Measurements from ENCODE around the gene KCNH1.

DNA sequence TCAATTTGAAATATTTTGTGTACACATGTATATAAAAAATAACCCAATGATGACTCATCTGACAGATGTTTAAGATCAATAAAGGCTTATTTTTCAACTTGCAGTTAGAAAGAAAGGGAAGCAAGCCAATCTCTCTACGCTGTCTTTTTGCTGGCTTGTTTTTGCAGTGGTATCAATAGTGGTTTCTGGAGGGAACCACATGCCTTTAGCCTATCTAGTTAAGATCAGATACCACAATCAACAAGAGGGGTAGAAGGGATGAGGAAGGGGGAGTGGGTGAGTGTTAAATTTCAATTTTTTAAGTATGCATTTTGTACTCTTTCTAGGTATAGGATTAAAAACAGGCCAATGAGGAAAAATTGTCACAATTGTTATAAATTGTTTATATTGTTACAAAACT is 276.2 kb downstream of the KCNH1 start:
- TF ChIP-seq POLR2AphosphoS5 (IDR thresholded peaks at IDR 0.05) = no peak
- TF ChIP-seq, protein P1, sequence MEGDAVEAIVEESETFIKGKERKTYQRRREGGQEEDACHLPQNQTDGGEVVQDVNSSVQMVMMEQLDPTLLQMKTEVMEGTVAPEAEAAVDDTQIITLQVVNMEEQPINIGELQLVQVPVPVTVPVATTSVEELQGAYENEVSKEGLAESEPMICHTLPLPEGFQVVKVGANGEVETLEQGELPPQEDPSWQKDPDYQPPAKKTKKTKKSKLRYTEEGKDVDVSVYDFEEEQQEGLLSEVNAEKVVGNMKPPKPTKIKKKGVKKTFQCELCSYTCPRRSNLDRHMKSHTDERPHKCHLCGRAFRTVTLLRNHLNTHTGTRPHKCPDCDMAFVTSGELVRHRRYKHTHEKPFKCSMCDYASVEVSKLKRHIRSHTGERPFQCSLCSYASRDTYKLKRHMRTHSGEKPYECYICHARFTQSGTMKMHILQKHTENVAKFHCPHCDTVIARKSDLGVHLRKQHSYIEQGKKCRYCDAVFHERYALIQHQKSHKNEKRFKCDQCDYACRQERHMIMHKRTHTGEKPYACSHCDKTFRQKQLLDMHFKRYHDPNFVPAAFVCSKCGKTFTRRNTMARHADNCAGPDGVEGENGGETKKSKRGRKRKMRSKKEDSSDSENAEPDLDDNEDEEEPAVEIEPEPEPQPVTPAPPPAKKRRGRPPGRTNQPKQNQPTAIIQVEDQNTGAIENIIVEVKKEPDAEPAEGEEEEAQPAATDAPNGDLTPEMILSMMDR (IDR thresholded peaks at IDR 0.05 in 8 of 11, conservative IDR thresholded peaks at IDR 0.05 in 3 of 11) = no peak
